NCI-H1105 (cell line): Measurements from ENCODE around the gene CLIP2.
"Not testable (repeated sequence)": the region's sequence is repeated elsewhere in the genome, so short reads cannot be mapped to it uniquely, and the experiment has no call there.

Experiments used
- DNase-seq: peaks from one replicate; lab custom pipeline; 2025; lab: John Stamatoyannopoulos, UW

The CLIP2 gene

DNA sequence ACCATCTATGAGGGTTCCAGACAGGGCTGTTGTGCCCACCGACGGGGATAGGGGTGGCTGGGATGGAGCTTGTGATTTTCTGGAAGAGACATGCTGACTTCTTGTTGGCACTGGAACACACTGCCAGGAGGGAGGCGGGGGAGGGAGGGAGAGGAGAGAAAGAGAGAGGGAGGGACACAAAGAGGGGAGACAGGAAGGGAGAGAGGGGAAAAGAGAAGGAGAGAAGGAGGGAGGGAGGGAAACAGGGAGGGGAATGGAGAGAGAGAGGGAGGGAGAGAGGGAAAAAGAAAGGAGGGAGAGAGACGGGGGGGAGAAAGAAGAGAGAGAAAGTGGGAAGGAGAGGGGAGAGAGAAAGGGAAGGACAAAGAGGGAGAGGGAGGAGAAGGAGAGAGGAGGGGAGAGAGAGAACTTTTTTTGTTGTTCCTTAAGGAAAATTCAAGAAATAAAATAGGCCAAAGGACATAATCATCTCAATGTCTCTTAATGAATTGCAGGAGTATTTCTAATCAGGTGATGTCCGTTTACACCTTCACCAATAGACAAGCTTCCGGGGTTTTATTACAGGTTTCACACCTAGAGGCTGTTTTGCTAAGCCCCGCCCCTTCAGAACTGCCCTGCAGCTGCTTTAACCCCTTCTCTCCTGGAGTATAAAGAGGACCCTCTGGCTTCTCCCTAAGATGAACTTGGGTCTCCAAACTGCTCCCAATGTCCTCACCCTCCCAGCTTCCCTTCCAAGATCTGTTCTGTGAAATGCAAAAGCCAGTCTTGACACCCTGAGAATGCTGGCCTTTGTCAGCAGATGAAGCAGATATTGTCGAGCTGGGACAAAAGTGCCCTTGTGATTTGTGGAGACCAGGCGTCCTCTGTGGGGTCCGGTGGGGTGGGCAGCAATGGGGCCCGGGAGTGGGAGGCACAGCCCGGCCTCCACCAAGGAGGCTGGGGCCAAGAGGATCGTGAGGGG is 82.5 kb downstream of the CLIP2 start:
- peak; percentile 49 for DNase-seq

DNA sequence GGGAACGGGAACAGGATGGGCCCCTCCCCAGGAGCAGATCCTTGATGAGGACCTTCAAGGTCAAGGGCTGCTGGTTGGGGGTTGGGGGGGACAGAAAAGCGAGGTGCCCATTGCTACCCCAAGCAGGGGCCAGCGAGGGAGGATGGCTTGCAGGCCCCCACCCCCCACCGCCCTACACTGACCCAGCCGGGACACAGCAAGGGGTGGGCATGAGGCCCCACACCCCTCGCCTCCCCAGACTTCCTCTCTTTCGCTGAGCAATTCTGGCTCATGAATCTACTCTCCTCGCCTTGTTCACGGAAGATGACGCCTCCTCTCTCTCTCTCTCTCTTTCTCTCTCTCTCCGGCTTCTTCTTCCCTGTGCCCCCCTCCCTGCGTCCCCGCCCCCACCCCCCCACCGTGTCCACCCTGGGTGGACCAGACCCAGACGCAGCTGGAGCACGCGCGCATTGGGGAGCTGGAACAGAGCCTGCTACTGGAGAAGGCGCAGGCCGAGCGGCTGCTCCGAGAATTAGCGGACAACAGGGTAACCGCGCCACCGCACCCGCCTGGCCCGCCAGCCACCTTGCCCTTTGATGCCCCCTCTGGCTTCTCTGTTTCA is 83.4 kb downstream of the CLIP2 start:
- no peak for DNase-seq

DNA sequence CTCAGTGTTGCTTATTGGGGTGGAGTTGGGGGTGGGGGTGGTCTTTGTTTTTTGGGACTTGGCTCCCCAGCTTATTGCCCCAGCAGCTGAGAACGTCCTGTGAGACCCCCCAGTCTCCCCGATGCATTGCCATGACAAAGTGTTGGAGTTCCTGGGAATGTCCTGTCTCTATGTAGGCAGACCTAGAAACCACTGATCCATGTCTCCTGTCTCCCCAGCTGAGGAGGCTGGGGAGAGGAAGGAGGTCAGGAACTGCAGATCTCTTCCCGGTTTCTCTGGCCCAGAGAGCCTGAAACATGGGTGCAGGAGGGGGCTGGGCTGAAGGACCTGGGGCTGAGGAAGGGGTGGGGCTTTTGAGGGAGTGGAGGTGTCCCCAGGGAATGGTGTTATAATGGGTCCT is 84.3 kb downstream of the CLIP2 start:
- no peak for DNase-seq

DNA sequence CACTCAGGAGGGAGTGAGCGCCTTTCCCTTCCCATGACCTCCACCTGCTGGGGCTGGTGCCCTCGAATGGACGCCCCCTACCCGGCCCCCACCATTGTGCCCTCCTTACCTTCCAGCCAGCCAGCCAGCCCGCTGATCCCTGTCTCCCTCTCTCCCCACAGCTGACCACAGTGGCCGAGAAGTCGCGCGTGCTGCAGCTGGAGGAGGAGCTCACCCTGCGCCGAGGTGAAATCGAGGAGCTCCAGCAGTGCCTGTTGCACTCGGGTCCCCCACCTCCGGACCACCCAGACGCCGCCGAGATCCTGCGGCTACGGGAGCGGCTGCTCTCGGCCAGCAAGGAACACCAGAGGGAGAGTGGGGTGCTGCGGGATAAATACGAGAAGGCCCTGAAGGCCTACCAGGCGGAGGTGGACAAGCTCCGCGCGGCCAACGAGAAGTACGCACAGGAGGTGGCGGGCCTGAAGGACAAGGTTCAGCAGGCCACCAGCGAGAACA is 86.6 kb downstream of the CLIP2 start:
- no peak for DNase-seq

DNA sequence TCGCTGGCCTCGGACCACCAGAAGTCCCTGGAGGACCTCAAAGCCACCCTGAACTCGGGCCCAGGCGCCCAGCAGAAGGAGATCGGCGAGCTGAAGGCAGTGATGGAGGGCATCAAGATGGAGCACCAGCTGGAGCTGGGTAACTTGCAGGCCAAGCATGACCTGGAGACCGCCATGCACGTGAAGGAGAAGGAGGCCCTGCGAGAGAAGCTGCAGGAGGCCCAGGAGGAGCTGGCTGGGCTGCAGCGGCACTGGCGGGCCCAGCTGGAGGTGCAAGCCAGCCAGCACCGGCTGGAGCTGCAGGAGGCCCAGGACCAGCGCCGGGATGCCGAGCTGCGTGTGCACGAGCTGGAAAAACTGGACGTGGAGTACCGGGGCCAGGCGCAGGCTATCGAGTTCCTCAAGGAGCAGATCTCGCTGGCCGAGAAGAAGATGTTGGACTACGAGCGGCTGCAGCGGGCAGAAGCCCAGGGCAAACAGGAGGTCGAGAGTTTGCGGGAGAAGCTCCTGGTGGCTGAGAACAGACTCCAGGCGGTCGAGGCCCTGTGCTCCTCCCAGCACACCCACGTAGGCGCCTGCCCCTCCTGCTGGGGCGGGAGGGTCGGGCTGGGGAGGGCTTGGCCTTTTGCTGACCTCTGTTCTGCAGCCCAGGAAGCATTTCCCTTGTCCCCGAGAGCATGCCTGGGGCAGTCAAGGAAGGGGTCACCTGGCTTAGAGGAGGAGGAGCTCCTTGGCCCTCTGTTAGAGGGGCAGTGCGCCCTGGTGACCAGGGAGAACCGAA is 87.2 kb downstream of the CLIP2 start:
- DNase-seq: no peak

DNA sequence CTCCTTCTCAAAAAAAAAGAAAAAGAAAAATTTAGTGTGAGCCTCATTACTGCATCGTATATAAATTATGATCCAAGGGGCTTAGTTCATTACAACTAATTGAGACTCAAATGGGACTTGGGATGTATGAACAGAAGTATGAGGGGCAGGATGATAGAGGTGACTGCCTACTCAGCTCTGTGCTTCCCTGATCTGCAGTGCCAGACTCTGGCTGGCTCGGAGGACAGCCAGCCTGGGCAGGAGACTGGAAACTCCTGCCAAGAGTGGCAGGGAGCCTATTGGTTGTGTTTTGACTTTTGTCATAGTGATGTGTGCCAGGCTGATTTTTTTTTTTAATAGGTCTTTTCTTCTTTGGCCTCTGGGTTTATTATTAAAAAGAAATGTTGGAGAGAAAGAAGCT is 90.7 kb downstream of the CLIP2 start:
- DNase-seq: no peak

DNA sequence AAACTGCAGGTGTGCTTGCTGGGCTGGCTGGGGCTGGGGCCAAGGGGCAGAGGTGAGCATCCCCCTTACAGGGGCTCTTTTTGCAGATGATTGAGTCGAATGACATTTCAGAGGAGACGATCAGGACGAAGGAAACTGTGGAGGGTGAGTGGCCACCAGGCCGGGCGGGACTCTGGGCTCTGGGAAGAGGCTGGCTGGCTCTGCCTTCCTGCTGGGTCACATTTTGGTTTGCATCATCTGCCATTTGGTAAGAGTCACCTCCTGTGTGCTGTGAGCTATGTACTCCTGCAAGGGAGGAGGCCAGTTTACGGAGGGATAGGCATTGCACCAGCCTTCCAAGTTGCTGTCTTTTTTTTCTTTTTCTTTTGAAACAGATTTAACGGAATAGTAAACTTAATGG is 91.5 kb downstream of the CLIP2 start:
- no peak for DNase-seq

DNA sequence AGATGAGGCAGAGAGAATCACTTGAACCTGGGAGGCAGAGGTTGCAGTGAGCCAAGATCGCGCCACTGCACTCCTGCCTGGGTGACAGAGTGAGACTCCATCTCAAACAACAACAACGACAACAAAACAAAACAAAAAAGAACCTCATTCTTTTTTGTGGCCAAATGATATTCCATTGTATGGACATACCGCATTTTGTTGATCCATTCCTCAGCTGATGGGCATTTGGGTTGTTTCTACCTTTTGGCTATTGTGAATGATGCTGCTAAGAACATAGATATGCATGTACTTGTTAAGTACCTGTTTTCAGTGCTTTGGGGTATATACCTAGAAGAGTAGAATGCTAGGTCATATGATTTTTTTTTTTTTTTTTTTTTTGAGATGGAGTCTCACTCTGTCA is 94.9 kb downstream of the CLIP2 start:
- not testable (repeated sequence) for DNase-seq

DNA sequence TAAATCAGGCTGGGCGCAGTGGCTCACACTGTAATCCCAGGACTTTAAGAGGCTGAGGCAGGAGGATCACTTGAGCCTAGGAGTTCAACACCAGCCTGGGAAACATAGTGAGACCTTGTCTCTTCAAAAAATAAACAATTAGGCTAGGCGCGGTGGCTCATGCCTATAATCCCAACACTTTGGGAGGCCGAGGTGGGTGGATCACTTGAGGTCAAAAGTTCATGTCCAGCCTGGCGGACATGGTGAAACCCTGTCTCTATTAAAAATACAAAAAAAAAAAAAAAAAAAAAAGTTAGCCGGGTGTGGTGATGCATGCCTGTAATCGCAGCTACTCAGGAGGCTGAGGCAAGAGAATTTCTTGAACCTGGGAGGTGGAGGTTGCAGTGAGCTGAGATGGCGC is 95.6 kb downstream of the CLIP2 start:
- DNase-seq: not testable (repeated sequence)

DNA sequence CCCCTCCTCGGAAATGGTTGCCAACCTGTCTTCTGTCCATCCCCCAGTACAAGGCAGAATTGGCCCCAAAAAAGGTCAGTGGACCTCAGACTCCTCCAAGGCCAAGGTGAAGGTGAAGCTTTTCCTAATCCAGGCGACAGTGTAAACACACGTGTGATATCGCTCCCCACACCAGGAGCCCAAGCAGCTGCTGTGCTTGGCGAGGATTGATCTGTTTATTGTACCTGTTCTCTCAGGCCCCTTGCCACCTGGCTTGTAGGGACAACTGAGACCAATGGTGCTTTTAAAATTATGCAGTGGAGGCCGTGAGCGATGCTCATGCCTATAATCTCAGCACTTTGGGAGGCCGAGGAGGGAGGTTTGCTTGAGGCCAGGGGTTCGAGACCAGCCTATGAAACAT is 98.4 kb downstream of the CLIP2 start:
- no peak for DNase-seq

DNA sequence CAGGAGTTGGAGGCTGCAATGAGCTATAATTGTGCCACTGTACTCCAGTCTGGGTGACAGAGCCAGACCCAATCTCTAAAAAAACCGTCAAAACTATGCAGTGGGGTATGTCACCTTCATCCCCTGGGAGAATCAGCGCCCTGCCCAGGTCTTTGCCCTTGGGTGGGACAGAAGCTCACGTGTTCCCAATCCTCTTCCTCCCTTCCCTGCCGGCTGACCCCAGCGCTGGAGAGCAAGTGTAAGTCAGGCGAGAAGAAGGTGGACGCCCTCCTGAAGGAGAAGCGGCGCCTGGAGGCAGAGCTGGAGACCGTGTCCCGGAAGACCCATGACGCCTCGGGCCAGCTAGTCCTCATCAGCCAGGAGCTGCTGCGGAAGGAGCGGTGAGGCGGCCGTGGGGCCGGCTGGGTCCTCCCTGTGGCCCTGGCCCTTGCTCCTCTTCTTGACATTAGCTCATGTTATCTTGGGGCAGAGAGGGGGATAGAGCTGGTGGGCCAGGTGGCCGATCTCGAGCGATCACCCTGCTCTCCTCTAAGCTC is 99.7 kb downstream of the CLIP2 start:
- DNase-seq: no peak

DNA sequence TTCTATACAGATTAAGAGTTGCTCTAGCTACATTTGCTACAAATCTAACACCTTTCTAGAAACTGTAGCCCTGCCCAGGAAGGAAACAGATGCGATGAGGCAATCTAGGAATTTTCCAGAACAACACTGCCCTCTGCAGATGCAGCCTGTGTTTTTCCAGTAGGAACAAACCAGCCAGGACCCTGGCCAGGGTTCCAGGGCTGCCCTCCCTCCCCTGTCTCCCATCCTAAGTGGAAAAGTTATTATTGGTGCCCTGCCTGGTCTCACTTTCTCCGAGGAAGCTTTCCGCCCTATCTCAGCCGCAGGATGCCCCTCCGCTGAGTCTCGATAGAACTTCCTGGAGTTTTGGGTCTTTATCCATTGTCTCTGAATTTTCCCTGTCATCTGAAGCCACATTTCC is 104.5 kb downstream of the CLIP2 start:
- not testable (repeated sequence) for DNase-seq

DNA sequence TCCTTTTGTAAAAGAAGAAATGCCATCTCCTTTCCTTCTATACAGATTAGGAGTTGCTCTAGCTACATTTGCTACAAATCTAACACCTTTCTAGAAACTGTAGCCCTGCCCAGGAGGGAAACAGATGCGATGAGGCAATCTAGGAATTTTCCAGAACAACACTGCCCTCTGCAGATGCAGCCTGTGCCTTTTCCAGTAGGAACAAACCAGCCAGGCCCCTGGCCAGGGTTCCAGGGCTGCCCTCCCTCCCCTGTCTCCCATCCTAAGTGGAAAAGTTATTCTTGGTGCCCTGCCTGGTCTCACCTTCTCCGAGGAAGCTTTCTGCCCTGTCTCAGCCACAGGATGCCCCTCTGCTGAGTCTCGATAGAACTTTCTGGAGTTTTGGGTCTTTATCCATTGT is 105.4 kb downstream of the CLIP2 start:
- DNase-seq: not testable (repeated sequence)

DNA sequence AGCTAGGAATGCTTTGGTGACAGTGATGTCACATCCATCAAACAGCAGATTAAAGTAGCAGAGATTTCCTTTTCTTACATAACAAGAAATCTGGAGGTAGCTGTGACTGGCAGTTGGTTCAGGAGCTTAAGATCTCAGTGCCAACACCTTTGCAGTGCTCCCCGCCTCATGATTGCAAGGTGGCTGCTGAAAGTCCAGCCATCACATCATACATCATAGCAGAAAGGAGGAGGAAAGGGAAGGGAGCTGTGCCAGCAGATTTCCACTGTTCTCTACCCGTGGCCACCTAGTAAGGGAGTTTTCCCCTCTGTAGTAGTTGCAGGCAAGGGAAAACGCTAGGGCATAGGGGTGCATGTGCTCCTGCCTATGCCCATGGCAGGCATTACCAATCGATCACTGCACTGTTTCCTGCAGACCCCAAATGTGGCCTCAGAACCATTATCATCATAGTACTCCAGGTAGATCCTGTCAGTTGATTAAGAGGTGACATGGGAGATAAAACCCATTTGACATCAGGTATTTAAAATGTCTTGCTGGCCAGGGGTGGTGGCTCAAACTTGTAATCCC is 106.6 kb downstream of the CLIP2 start:
- no peak for DNase-seq

DNA sequence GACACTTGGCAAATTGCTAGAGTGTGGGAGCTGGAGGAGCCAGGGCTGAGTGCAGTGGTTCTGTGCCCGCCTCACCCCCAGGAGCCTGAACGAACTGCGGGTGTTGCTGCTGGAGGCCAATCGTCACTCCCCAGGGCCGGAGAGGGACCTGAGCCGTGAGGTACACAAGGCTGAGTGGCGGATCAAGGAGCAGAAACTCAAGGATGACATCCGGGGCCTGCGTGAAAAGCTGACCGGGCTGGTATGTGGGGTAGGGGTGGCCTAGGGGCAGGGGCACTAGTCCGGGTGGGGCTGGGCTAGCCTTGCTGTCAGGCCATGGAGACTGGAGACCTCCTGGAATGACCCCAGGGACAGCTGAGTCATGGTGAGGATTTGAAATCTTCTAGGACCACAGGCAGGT is 107.8 kb downstream of the CLIP2 start:
- no peak for DNase-seq

DNA sequence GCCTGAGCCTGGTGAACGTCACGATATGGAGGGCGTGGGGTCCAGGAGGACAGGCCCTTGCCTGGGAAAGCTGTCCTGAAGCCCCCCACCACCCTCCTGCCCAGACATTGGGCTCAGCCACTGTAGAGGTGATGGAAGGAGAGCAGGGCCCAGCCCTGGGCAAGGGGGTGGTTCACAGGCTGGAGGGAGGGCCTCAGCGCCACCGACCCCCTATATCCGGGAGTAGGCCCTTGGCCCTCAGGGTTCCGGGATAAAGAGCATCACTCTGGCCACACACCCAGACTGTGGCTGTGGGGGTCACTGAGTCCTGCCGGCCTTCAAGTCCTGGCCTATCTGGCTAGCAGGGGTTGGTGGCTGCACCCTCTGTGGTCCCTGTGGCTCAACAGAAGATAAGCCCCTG is 109.2 kb downstream of the CLIP2 start:
- DNase-seq: no peak

DNA sequence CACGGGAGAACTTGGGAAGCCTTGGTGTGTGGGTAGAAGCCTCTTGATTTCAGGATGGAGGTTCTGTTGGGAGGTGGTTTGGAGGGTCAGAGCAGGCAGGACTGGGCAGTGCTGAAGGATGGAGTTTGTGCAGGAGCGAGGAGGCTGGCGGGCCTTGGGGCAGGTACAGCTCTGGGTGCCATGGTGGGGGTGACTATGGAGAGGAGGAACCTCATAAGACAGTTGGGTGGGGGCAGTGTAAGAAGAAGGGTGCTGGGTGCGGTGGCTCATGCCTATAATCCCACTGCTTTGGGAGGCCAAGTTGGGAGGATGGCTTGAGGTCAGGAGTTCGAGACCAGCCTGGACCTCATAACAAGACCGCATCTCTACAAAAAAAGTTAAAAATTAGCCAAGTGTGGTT is 109.8 kb downstream of the CLIP2 start:
- no peak for DNase-seq

DNA sequence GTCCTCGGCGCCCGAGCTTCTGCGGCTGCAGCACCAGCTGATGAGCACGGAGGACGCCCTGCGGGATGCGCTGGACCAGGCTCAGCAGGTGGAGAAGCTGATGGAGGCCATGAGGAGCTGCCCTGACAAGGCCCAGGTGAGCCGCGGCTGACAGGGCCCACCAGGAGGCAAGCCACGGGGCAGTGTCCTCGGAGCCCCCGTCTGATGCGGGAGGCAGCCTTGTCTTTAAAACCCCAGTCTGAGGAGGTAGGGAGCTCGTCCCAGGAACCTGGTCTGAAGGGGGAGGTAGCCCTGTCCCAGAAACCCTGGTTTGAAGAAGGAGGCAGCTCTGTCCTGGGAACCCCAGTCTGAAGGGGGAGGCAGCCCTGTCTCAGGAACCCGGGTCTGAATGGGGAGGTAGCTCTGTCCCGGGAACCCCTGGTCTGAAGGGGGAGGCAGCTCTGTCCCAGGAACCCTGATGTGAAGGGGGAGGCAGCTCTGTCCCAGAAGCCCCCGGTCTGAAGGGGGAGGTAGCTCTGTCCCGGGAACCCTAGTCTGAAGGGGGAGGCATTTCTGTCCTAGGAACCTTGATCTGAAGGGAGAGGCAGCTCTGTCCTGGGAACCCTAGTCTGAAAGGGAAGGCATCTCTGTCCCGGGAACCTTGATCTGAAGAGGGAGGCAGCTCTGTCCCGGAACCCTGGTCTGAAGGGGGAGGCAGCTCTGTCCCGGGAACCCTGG is 111.4 kb downstream of the CLIP2 start:
- DNase-seq: no peak

DNA sequence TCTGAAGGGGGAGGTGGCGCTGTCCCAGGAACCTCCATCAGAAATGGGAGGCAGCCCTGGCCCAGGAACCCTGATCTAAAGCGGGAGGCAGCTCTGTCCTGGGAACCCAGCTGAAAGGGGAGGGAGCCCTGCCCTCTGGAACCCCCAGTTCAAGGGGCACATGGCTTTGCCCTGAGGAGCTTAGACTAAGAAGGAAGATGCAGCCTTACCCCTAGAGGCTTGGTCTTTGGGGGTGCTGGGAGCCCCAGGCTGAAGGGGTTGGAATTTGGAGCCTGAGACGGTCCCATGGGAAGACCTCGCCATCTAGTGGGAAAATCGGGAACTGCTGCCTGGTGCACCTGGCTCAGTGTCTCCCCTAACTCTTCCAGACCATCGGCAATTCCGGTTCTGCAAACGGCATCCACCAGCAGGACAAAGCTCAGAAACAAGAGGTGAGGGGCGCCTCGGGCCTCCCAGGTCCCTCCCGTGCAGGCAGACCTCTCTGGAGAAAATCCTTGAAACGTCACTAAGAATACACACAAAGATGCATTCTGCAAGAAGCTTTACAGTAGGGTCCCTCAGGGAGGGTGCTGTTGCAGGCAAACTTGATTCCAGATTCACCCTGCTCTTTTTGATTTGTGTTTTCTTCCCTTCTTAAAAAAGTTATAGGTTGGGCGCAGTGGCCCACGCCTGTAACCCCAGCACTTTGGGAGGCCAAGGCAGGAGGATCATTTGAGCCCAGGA is 112.1 kb downstream of the CLIP2 start:
- DNase-seq: peak; percentile 25

DNA sequence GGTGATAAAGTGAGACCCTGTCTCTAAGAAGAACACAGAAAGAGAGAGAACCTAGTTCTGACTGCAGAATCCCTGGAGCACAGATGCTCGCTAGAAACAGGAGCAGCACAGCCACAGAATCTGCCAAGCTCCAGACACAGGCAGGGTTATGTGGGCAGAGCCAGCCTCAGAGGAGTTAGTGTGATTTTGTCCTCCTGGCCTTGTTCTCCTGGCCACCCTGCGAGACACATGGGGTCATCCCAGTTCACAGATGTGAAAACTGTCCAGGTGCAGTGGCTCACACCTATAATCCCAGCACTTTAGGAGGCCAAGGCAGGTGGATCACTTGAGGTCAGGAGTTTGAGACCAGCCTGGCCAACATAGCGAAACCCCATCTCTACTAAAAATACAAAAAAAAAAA is 113.5 kb downstream of the CLIP2 start:
- not testable (repeated sequence) for DNase-seq
